H1 (cell line): ENCODE data around the gene GNAO1. TPM values are rescaled to one million over a fixed set of nuclear protein-coding genes. Genes with fewer than 3 reads are reported as not detected.

ENCODE experiments used
- CTCF ChIA-PET: fragments of 300-600 bp; sonication (Branson Sonifier 250); formaldehyde crosslinking; loops from one replicate; lab custom pipeline; 2021; ENCODE audit not compliant: partially characterized antibody; lab: Charles Lee
- POLR2A ChIA-PET: fragments of 300-600 bp; sonication (Branson Sonifier 250); formaldehyde crosslinking; loops from one replicate; lab custom pipeline; 2021; ENCODE audit warnings: inconsistent platforms; ENCODE audit not compliant: partially characterized antibody; lab: Charles Lee
- DNase-seq, 2 experiments: peaks; one replicate each; pipeline versions ENCODE4 v3.0.0 to v3.0.0-alpha.2; 2010 to 2022; ENCODE audit warnings: low spot score in 2 of 2, low read depth in 1 of 2, mixed read lengths in 1 of 2
- FAIRE-seq: peaks from 2 replicates; lab custom pipeline; 2011; peaks lifted over from hg19 to GRCh38; lab: Jason Lieb, UNC
- H2AFZ ChIP-seq: 2 replicates; pipeline ENCODE4 v1.8.1; 2012; ENCODE audit warnings: low read length, inconsistent platforms
- H2AK5ac ChIP-seq: 2 replicates; pipeline ENCODE4 v1.6.1; 2013; ENCODE audit warnings: low read depth, low read length
- H2BK120ac ChIP-seq: replicated peaks from 2 replicates; pipeline ENCODE3; 2013; ENCODE audit warnings: low read depth, low read length, inconsistent platforms
- H2BK12ac ChIP-seq: 2 replicates; pipeline ENCODE4 v1.6.1; 2013; ENCODE audit warnings: low read depth, low read length
- H2BK15ac ChIP-seq: 2 replicates; pipeline ENCODE4 v1.6.1; 2013; ENCODE audit warnings: low read length
- H2BK20ac ChIP-seq: 2 replicates; pipeline ENCODE4 v1.6.1; 2013; ENCODE audit warnings: low read length
- H2BK5ac ChIP-seq: 2 replicates; pipeline ENCODE4 v1.6.1; 2013; ENCODE audit warnings: low read depth, low read length
- H3K14ac ChIP-seq: 2 replicates; pipeline ENCODE4 v1.6.1; 2013; ENCODE audit warnings: inconsistent platforms; ENCODE audit not compliant: insufficient read length
- H3K18ac ChIP-seq: 2 replicates; pipeline ENCODE4 v1.6.1; 2013; ENCODE audit warnings: low read length; ENCODE audit errors: extremely low read depth
- H3K23ac ChIP-seq: 2 replicates; pipeline ENCODE4 v1.6.1; 2013; ENCODE audit warnings: inconsistent platforms; ENCODE audit not compliant: insufficient read length
- H3K23me2 ChIP-seq: 2 replicates; pipeline ENCODE4 v1.6.1; 2013; ENCODE audit warnings: low read depth, low read length
- H3K27ac ChIP-seq: 2 replicates; pipeline ENCODE4 v1.6.1; 2011; ENCODE audit warnings: low read depth, low read length, inconsistent platforms
- H3K27me3 ChIP-seq, 4 experiments: replicated peaks in 1 of 4; 1 replicate in 1 of 4; 2 replicates in 3 of 4; pipeline versions ENCODE4 v1.6.1 to v1.8.1; 2011 to 2013; ENCODE audit warnings: low read length in 3 of 4, mild to moderate bottlenecking in 3 of 4, inconsistent platforms in 2 of 4, mixed read lengths in 2 of 4, moderate library complexity in 1 of 4; ENCODE audit not compliant: control insufficient read depth in 3 of 4, insufficient read depth in 3 of 4; ENCODE audit errors: extremely low read depth in 1 of 4
- H3K36me3 ChIP-seq, 4 experiments: 2 replicates each; pipeline versions ENCODE4 v1.6.1 to v1.8.1; 2011 to 2013; ENCODE audit warnings: mild to moderate bottlenecking in 4 of 4, low read length in 3 of 4, moderate library complexity in 2 of 4, control low read depth in 1 of 4, inconsistent platforms in 1 of 4; ENCODE audit not compliant: insufficient read depth in 4 of 4, control insufficient read depth in 2 of 4
- H3K4ac ChIP-seq: replicated peaks from 2 replicates; pipeline ENCODE3; 2013; ENCODE audit warnings: low read length, low read depth, mixed read lengths, inconsistent platforms; ENCODE audit not compliant: insufficient read length
- H3K4me1 ChIP-seq, 4 experiments: replicated peaks in 1 of 4; 1 replicate in 1 of 4; 2 replicates in 3 of 4; pipeline versions ENCODE4 v1.6.1 to v1.8.1; 2011 to 2013; ENCODE audit warnings: low read length in 3 of 4, inconsistent platforms in 2 of 4, mixed read lengths in 1 of 4; ENCODE audit not compliant: insufficient read depth in 4 of 4, control insufficient read depth in 3 of 4
- H3K4me2 ChIP-seq, 2 experiments: 2 replicates each; pipeline versions ENCODE4 v1.6.1 to v1.8.1; 2011 to 2013; ENCODE audit warnings: low read depth in 2 of 2, low read length in 2 of 2, control low read depth in 1 of 2, inconsistent platforms in 1 of 2, mild to moderate bottlenecking in 1 of 2; ENCODE audit not compliant: insufficient read depth in 1 of 2
- H3K4me3 ChIP-seq, 4 experiments: fragments of 200-600, 300-600 bp in 1 of 4; sonication (generic), shearing (Covaris generic), sonication (Bioruptor Twin) in 1 of 4; 2 replicates each; pipeline versions ENCODE4 v1.5.1 to v1.8.1; 2011 to 2016; ENCODE audit warnings: low read length in 4 of 4, low read depth in 3 of 4, control low read depth in 2 of 4, inconsistent platforms in 2 of 4, mild to moderate bottlenecking in 2 of 4, mixed read lengths in 1 of 4, moderate library complexity in 1 of 4; ENCODE audit not compliant: insufficient read depth in 2 of 4; ENCODE audit errors: extremely low read depth in 1 of 4
- H3K56ac ChIP-seq: replicated peaks from 2 replicates; pipeline ENCODE3; 2013; ENCODE audit warnings: low read depth, mild to moderate bottlenecking, mixed read lengths, low read length, inconsistent platforms; ENCODE audit not compliant: insufficient read length
- H3K79me1 ChIP-seq: 2 replicates; pipeline ENCODE4 v1.6.1; 2013; ENCODE audit warnings: low read depth, low read length, control low read depth
- H3K79me2 ChIP-seq, 2 experiments: 2 replicates each; pipeline versions ENCODE4 v1.6.1 to v1.8.1; 2012 to 2013; ENCODE audit warnings: low read length in 2 of 2, mild to moderate bottlenecking in 2 of 2, inconsistent platforms in 1 of 2; ENCODE audit not compliant: insufficient read depth in 2 of 2, control insufficient read depth in 1 of 2
- H3K9ac ChIP-seq, 4 experiments: replicated peaks in 1 of 4; 1 replicate in 1 of 4; 2 replicates in 3 of 4; pipeline versions ENCODE4 v1.6.1 to v1.8.1; 2011 to 2013; ENCODE audit warnings: low read depth in 3 of 4, low read length in 3 of 4, control low read depth in 2 of 4, mild to moderate bottlenecking in 2 of 4, moderate library complexity in 2 of 4, inconsistent platforms in 1 of 4; ENCODE audit errors: extremely low read depth in 1 of 4
- H3K9me3 ChIP-seq, 2 experiments: 2 replicates each; pipeline versions ENCODE4 v1.6.1 to v1.8.1; 2012 to 2013; ENCODE audit warnings: mild to moderate bottlenecking in 2 of 2, moderate library complexity in 2 of 2, control low read depth in 1 of 2, inconsistent platforms in 1 of 2, low read depth in 1 of 2, low read length in 1 of 2, mixed read lengths in 1 of 2; ENCODE audit not compliant: insufficient read depth in 2 of 2
- H4K20me1 ChIP-seq, 2 experiments: replicated peaks in 1 of 2; 2 replicates each; pipeline versions ENCODE3 to v1.8.1; 2011 to 2013; ENCODE audit warnings: inconsistent platforms in 2 of 2, low read length in 2 of 2, mild to moderate bottlenecking in 1 of 2; ENCODE audit not compliant: insufficient read depth in 2 of 2, control insufficient read depth in 1 of 2
- H4K5ac ChIP-seq: 2 replicates; pipeline ENCODE4 v1.6.1; 2013; ENCODE audit warnings: low read length, low read depth, mixed read lengths, inconsistent platforms; ENCODE audit not compliant: insufficient read length
- H4K8ac ChIP-seq: 2 replicates; pipeline ENCODE4 v1.8.0; 2013; ENCODE audit warnings: mild to moderate bottlenecking, moderate library complexity, low read length, inconsistent platforms; ENCODE audit not compliant: insufficient read depth; ENCODE audit errors: extremely low read depth
- H4K91ac ChIP-seq: replicated peaks from 2 replicates; pipeline ENCODE3; 2013; ENCODE audit warnings: low read length, mixed read lengths, inconsistent platforms; ENCODE audit not compliant: insufficient read length
- CHD1 ChIP-seq: IDR thresholded peaks from 2 replicates; pipeline ENCODE4 v1.6.1; 2012; ENCODE audit warnings: low read depth, low read length, improper control_type of control experiment
- NRF1 ChIP-seq: IDR thresholded peaks from 2 replicates; pipeline ENCODE4 v1.6.1; 2011; ENCODE audit warnings: mild to moderate bottlenecking, low read depth, low read length, improper control_type of control experiment
- PHF8 ChIP-seq: fragments of 200-600 bp; sonication (generic); conservative IDR thresholded peaks from 2 replicates; pipeline ENCODE4 v1.7.1; 2012; ENCODE audit warnings: low read depth, mild to moderate bottlenecking, inconsistent platforms, low read length, moderate library complexity
- WGBS, 2 experiments: shearing (Covaris generic) in 1 of 2; methylation state at CpG; one replicate each; pipeline versions ENCODE4 v1.1.6 to v1.1.7; 2013 to 2015; ENCODE audit warnings: low lambda C conversion rate in 2 of 2, mixed read lengths in 2 of 2, inconsistent platforms in 1 of 2, low coverage in 1 of 2, missing lambda C conversion rate in 1 of 2; ENCODE audit not compliant: insufficient replicate concordance in 2 of 2, insufficient coverage in 1 of 2, insufficient read length in 1 of 2; ENCODE audit errors: extremely low coverage in 1 of 2, missing lambda C conversion rate in 1 of 2; 5-methylcytosine and 5-hydroxymethylcytosine counted together
- polyA plus RNA-seq, 7 experiments: library from polyadenylated mRNA; depleted of rRNA in 3 of 7; stranded (reverse) in 5 of 7; unstranded in 2 of 7; fragments of >200 nt in 5 of 7; fragments of 200-250 nt in 2 of 7; gene quantifications; 1 replicate in 5 of 7; 2 replicates in 1 of 7; 4 replicates in 1 of 7; pipeline versions ENCODE4 v1.2.1 to v1.2.3, GENCODE V29; 2011 to 2013; ENCODE audit warnings: missing spikeins in 2 of 7, mixed read lengths in 2 of 7
- total RNA-seq: library from RNA; stranded (reverse); fragmentation: NEBNext Ultra II Directional; extraction: Animal tissue kit (Norgen Biotek cat#: 25700); gene quantifications from 2 replicates; pipeline ENCODE4 v1.2.1, GENCODE V29; 2021
- TF ChIP-seq, protein P1 (sequence below): IDR thresholded peaks from 2 replicates; pipeline ENCODE4 v1.6.1; 2012; ENCODE audit warnings: inconsistent platforms
- TF ChIP-seq, protein P2 (sequence below), 3 experiments: IDR thresholded peaks; 1 replicate in 2 of 3; 2 replicates in 1 of 3; pipeline versions ENCODE4 v1.5.1 to v1.6.1; 2011; ENCODE audit warnings: low read length in 3 of 3, mild to moderate bottlenecking in 3 of 3, inconsistent platforms in 2 of 3, low read depth in 1 of 3, moderate library complexity in 1 of 3; ENCODE audit not compliant: insufficient read depth in 1 of 3; ENCODE audit errors: control extremely low read depth in 1 of 3

GNAO1 gene
- total and polyA plus RNA-seq, 2 of the 8 experiments (the other 6 are each of a cell fraction or from before 2014, with no cell fraction given) = 6.7 to 34.4 TPM

DNA sequence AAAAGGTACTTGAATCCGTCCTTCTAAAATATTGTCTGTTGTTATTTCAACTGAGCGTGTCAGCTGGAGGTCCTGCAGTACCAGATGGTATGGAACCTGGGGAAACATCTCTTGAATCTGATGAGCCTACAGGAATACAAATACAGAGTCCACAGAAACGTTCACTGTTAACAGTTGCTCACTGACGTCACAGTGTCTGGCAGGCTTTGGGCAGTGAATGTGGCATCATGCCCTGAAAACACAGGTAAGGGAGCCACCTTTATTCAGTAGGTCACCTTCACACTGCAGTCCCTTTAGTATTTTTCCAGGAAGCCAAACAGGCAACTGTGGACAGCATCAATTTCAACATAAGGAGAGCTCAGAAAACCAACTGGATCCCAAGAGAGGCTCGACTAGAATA is 177.9 kb downstream of the GNAO1 start:
- no peaks in the 10 kb centered on the region; a peak in 1 of 8 replicates for H3K36me3 ChIP-seq
- no peak for DNase-seq
- no peaks in the 10 kb centered on the region for H3K27me3 ChIP-seq
- no peaks in the 10 kb centered on the region for H3K9me3 ChIP-seq
- no peaks in the 10 kb centered on the region for H3K79me1 ChIP-seq
- no peak overlapping the region for H4K5ac ChIP-seq
- no peaks in the 10 kb centered on the region for H3K23me2 ChIP-seq
- CTCF ChIA-PET = interaction anchor here (3.4 kb wide), 1 partner anchor 12 kb away, joined by 16 read pairs; no protein-coding TSS in a partner anchor
- no peaks in the 10 kb centered on the region for H3K79me2 ChIP-seq
- no peak overlapping the region for H2BK20ac ChIP-seq
- no peak overlapping the region for H3K14ac ChIP-seq
- FAIRE-seq = no peak
- no peak overlapping the region for H3K4ac ChIP-seq
- H3K27ac ChIP-seq = no peak overlapping the region
- no peak for TF ChIP-seq CHD1
- no peak for TF ChIP-seq PHF8
- TF ChIP-seq, protein P1, sequence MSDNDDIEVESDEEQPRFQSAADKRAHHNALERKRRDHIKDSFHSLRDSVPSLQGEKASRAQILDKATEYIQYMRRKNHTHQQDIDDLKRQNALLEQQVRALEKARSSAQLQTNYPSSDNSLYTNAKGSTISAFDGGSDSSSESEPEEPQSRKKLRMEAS = no peak
- TF ChIP-seq NRF1 = no peak
- TF ChIP-seq, protein P2, sequence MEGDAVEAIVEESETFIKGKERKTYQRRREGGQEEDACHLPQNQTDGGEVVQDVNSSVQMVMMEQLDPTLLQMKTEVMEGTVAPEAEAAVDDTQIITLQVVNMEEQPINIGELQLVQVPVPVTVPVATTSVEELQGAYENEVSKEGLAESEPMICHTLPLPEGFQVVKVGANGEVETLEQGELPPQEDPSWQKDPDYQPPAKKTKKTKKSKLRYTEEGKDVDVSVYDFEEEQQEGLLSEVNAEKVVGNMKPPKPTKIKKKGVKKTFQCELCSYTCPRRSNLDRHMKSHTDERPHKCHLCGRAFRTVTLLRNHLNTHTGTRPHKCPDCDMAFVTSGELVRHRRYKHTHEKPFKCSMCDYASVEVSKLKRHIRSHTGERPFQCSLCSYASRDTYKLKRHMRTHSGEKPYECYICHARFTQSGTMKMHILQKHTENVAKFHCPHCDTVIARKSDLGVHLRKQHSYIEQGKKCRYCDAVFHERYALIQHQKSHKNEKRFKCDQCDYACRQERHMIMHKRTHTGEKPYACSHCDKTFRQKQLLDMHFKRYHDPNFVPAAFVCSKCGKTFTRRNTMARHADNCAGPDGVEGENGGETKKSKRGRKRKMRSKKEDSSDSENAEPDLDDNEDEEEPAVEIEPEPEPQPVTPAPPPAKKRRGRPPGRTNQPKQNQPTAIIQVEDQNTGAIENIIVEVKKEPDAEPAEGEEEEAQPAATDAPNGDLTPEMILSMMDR (IDR thresholded peaks at IDR 0.05; ENCODE audit: control extremely low read depth in 1 of 3, insufficient read depth in 1 of 3, low read depth in 1 of 3, low read length in 3 of 3) = no peak
- TF ChIP-seq, all 59 proteins: peak for 0
- no peak overlapping the region for H4K91ac ChIP-seq
- H3K4me1 ChIP-seq = no peaks in the 10 kb centered on the region
- no peak overlapping the region for H3K18ac ChIP-seq
- H2BK5ac ChIP-seq = no peak overlapping the region
- no peak overlapping the region for H2BK120ac ChIP-seq
- WGBS, 2 experiments = 89% methylated on average over 5 of the region's 5 CpGs; no CpG with 5 or more reads in 1 of the 2 experiments
- H3K9ac ChIP-seq = no peak overlapping the region
- POLR2A ChIA-PET = no interaction called here
- H3K56ac ChIP-seq = no peak overlapping the region
- no peak overlapping the region for H2AFZ ChIP-seq
- H3K4me3 ChIP-seq = no peak overlapping the region
- no peak overlapping the region for H3K4me2 ChIP-seq
- no peak overlapping the region for H3K23ac ChIP-seq
- no peak overlapping the region for H2BK12ac ChIP-seq
- no peak overlapping the region for H4K8ac ChIP-seq
- H4K20me1 ChIP-seq = no peaks in the 10 kb centered on the region
- no peak overlapping the region for H2AK5ac ChIP-seq
- H2BK15ac ChIP-seq = no peak overlapping the region
